22Rv1 (cell line): ENCODE measurements around the gene TCF4.

ENCODE experiments used
- H3K27ac ChIP-seq: fragments of 450-650 bp; 2 replicates; pipeline ENCODE4 v1.5.1; 2017
- CTCF ChIP-seq: fragments of 450-650 bp; IDR thresholded peaks from 2 replicates; pipeline ENCODE4 v1.5.1; 2017; ENCODE audit warnings: mild to moderate bottlenecking
- ZFX ChIP-seq: fragments of 450-650 bp; IDR thresholded peaks from 2 replicates; pipeline ENCODE4 v1.6.1; 2017; ENCODE audit warnings: antibody characterized with exemption, borderline replicate concordance

The TCF4 gene

GRCh38 chr18:55340998-55341397 lies 247.0 kb downstream of the TCF4 start:
- no peak for TF ChIP-seq ZFX
- no peak for TF ChIP-seq CTCF

GRCh38 chr18:55339990-55340389 lies 248.0 kb downstream of the TCF4 start:
- no peak for TF ChIP-seq CTCF
- no peak overlapping the region for H3K27ac ChIP-seq

More at GRCh38 chr18:55340998-55341397, 247.0 kb downstream of the TCF4 start:
- no peak overlapping the region for H3K27ac ChIP-seq

GRCh38 chr18:55338978-55339650 lies 248.9 kb downstream of the TCF4 start:
- TF ChIP-seq CTCF (no peak), ZFX (no peak)
- no peak overlapping the region for H3K27ac ChIP-seq

- TF ChIP-seq ZFX (no peak), CTCF (no peak)
- no peak overlapping the region for H3K27ac ChIP-seq
Measured at GRCh38 chr18:55337908-55338521, 250.0 kb downstream of the TCF4 start.

- H3K27ac ChIP-seq: no peak overlapping the region
Measured at GRCh38 chr18:55337138-55337537, 250.9 kb downstream of the TCF4 start.

GRCh38 chr18:55336438-55337100 lies 251.4 kb downstream of the TCF4 start:
- TF ChIP-seq ZFX: no peak
- TF ChIP-seq CTCF: no peak
- H3K27ac ChIP-seq: no peak overlapping the region

More at GRCh38 chr18:55337138-55337537, 250.9 kb downstream of the TCF4 start:
- TF ChIP-seq CTCF: no peak
- no peak for TF ChIP-seq ZFX

GRCh38 chr18:55334875-55335274 lies 253.1 kb downstream of the TCF4 start:
- no peak overlapping the region for H3K27ac ChIP-seq
- TF ChIP-seq CTCF (no peak), ZFX (no peak)
